HepG2 (cell line): ENCODE results near the gene AHNAK. TPM values are rescaled to one million over a fixed set of nuclear protein-coding genes. Genes with fewer than 3 reads are reported as not detected.

Experiments
- DPF2 ChIP-seq: sonication (generic); formaldehyde crosslinking; IDR thresholded peaks from 2 replicates; pipeline ENCODE4 v1.4.0; 2020; ENCODE audit warnings: mild to moderate bottlenecking, low read depth, missing genetic modification reagents, borderline replicate concordance
- FOXJ3 ChIP-seq: sonication (generic); formaldehyde crosslinking; IDR thresholded peaks from 2 replicates; pipeline ENCODE4 v1.4.0; 2020; ENCODE audit warnings: missing genetic modification reagents, mild to moderate bottlenecking, borderline replicate concordance
- HNF1A ChIP-seq, 2 experiments: sonication (generic) in 1 of 2; formaldehyde crosslinking in 1 of 2; IDR thresholded peaks; 2 replicates each; pipeline versions ENCODE4 v1.4.0 to v1.6.1; 2016 to 2020; ENCODE audit warnings: borderline replicate concordance in 1 of 2, low read depth in 1 of 2, mild to moderate bottlenecking in 1 of 2, missing genetic modification reagents in 1 of 2
- HNF4G ChIP-seq, 2 experiments: sonication (generic) in 1 of 2; formaldehyde crosslinking in 1 of 2; IDR thresholded peaks; 2 replicates each; pipeline versions ENCODE4 v1.4.0 to v1.6.1; 2011 to 2020; ENCODE audit warnings: borderline replicate concordance in 2 of 2, low read depth in 2 of 2, mild to moderate bottlenecking in 2 of 2, low read length in 1 of 2, missing genetic modification reagents in 1 of 2, moderate library complexity in 1 of 2
- HNRNPLL ChIP-seq: fragments of 200-400 bp; formaldehyde crosslinking; IDR thresholded peaks from 2 replicates; pipeline ENCODE4 v1.6.1; 2017; ENCODE audit warnings: mild to moderate bottlenecking, low read depth, low read length; ENCODE audit not compliant: poor library complexity, severe bottlenecking
- LCORL ChIP-seq, 2 experiments: fragments of 450-650 bp in 1 of 2; sonication (generic) in 1 of 2; formaldehyde crosslinking in 1 of 2; IDR thresholded peaks; 2 replicates each; pipeline versions ENCODE4 v1.5.0 to v1.6.1; 2017 to 2020; ENCODE audit warnings: antibody characterized with exemption in 1 of 2, missing genetic modification reagents in 1 of 2
- MAZ ChIP-seq, 2 experiments: sonication (generic) in 1 of 2; formaldehyde crosslinking in 1 of 2; IDR thresholded peaks; 2 replicates each; pipeline versions ENCODE4 v1.5.0 to v1.6.1; 2012 to 2020; ENCODE audit warnings: low read depth in 2 of 2, mild to moderate bottlenecking in 2 of 2, borderline replicate concordance in 1 of 2, improper control_type of control experiment in 1 of 2, low read length in 1 of 2, missing genetic modification reagents in 1 of 2, moderate library complexity in 1 of 2
- MED13 ChIP-seq: sonication (generic); formaldehyde crosslinking; IDR thresholded peaks from 2 replicates; pipeline ENCODE4 v1.5.0; 2020; ENCODE audit warnings: missing genetic modification reagents
- NFAT5 ChIP-seq: sonication (generic); formaldehyde crosslinking; IDR thresholded peaks from 2 replicates; pipeline ENCODE4 v1.4.0; 2020; ENCODE audit warnings: missing genetic modification reagents
- ZNF3 ChIP-seq: IDR thresholded peaks from 2 replicates; pipeline ENCODE4 v1.7.0; 2017; ENCODE audit warnings: inconsistent platforms
- ZNF33A ChIP-seq: sonication (generic); formaldehyde crosslinking; IDR thresholded peaks from 2 replicates; pipeline ENCODE4 v1.5.1; 2020; ENCODE audit warnings: missing genetic modification reagents, mild to moderate bottlenecking, moderate library complexity, borderline replicate concordance
- ZNF430 ChIP-seq: sonication (generic); formaldehyde crosslinking; IDR thresholded peaks from 2 replicates; pipeline ENCODE4 v1.9.0; 2021; ENCODE audit warnings: mild to moderate bottlenecking, missing genetic modification reagents
- ZNF598 ChIP-seq: sonication (generic); formaldehyde crosslinking; IDR thresholded peaks from 2 replicates; pipeline ENCODE4 v1.5.1; 2020; ENCODE audit warnings: mild to moderate bottlenecking, missing genetic modification reagents, borderline replicate concordance
- ZNF605 ChIP-seq: sonication (generic); formaldehyde crosslinking; IDR thresholded peaks from 2 replicates; pipeline ENCODE4 v1.8.0; 2022; ENCODE audit warnings: mild to moderate bottlenecking, missing genetic modification reagents
- ZNF777 ChIP-seq: sonication (generic); formaldehyde crosslinking; IDR thresholded peaks from 2 replicates; pipeline ENCODE4 v1.4.0; 2020; ENCODE audit warnings: missing genetic modification reagents
- ZNF891 ChIP-seq: sonication (generic); formaldehyde crosslinking; IDR thresholded peaks from 2 replicates; pipeline ENCODE4 v1.5.0; 2020; ENCODE audit warnings: mild to moderate bottlenecking, missing genetic modification reagents
- polyA plus RNA-seq, 8 experiments: library from polyadenylated mRNA; depleted of rRNA in 3 of 8; stranded (reverse) in 7 of 8; unstranded in 1 of 8; fragments of >200 nt; fragmentation: Illumina TruSeq in 4 of 8; extraction: Trizol in 4 of 8; gene quantifications; 2 replicates each; pipeline versions ENCODE4 v1.2.1 to v1.2.3, GENCODE V29; 2011 to 2016; ENCODE audit warnings: low read depth in 4 of 8, missing spikeins in 1 of 8, mixed read lengths in 1 of 8; ENCODE audit not compliant: insufficient read depth in 1 of 8
- total RNA-seq, 5 experiments: library from RNA; depleted of rRNA; stranded (reverse); fragments of >200 nt; fragmentation: Illumina TruSeq; extraction: Trizol; gene quantifications; 2 replicates each; pipeline ENCODE4 v1.2.3, GENCODE V29; 2016; ENCODE audit warnings: low read depth in 1 of 5

The AHNAK gene
- total and polyA plus RNA-seq, 2 of the 13 experiments (the other 11 are each of a cell fraction or from before 2014, with no cell fraction given): 23.4 to 25.0 TPM

DNA sequence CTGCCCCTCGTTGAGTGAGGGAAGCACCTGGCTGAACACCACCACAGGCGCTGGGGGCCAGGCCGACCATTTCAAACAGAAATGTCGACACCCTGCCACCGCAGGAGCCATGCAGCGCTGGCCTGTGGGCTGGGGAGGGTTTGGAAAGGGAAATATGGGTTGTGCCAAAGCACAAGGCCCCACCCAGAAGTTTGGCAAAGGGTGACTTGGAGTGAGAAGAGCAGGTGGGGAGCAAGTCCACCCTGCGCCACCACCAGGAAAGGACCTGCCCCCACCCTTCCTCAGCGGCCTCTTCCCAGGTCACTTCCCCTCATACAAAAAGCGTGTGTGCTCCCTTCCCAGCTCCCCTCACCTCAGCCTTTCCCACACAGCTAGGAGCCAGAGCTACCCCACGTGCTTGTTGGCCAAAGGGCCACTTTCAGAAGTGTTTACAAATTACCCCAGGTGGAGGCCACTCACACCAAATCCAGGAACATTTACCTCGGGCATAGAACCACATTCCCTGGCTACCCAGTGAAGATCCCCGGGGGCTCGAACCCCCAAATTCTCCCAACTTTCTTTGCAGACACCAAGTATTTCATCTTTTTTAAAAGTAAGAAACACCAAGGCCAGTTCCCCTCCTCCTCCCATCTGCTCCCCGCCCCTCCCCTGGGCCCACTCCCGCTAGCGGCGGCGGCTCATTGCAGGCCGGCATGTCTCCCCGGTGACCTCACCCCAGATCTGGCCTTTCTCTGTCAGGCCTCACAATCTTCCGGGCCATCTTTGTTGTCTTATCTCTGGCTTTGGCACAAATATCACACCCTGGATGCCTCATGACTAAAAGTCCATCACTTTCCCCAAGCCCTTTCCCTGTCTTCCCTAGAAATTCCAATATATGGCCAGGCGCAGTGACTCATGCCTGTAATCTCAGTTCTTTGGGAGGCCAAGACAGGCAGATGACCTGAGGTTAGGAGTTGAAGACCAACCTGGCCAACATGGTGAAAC lies 148.3 kb downstream of the AHNAK start (continued):
- TF ChIP-seq MAZ (IDR thresholded peaks at IDR 0.05; ENCODE audit: borderline replicate concordance, low read depth, low read length) (no peak), MAZ (CRISPR knock-in tag; IDR thresholded peaks at IDR 0.05; ENCODE audit: low read depth) (0 out of 2 replicates have a peak, but pooled peaks have one; percentile 32), LCORL (IDR thresholded peaks at IDR 0.05) (no peak), LCORL (CRISPR knock-in tag; IDR thresholded peaks at IDR 0.05) (peak; percentile 39; the same call in 1 of the 2 replicates), ZNF33A (CRISPR knock-in tag) (no peak), DPF2 (CRISPR knock-in tag) (no peak), ZNF891 (CRISPR knock-in tag) (0 out of 2 replicates have a peak, but pooled peaks have one; percentile 46), ZNF777 (CRISPR knock-in tag) (0 out of 2 replicates have a peak, but pooled peaks have one; percentile 8), HNF4G (IDR thresholded peaks at IDR 0.05; ENCODE audit: borderline replicate concordance, low read depth, low read length) (no peak), HNF4G (CRISPR knock-in tag; IDR thresholded peaks at IDR 0.05; ENCODE audit: borderline replicate concordance, low read depth) (no peak), ZNF605 (CRISPR knock-in tag) (no peak), HNF1A (IDR thresholded peaks at IDR 0.05; ENCODE audit: low read depth) (no peak), HNF1A (CRISPR knock-in tag; IDR thresholded peaks at IDR 0.05; ENCODE audit: borderline replicate concordance) (no peak), FOXJ3 (CRISPR knock-in tag) (no peak), HNRNPLL (no peak), ZNF3 (CRISPR knock-in tag) (no peak), NFAT5 (CRISPR knock-in tag) (no peak), ZNF430 (CRISPR knock-in tag) (no peak; the same call in 1 of the 2 replicates), ZNF598 (CRISPR knock-in tag) (0 out of 2 replicates have a peak, but pooled peaks have one; percentile 18), MED13 (CRISPR knock-in tag) (no peak)
